Kidney glomerular epithelial cell (primary cell): ENCODE data around the gene SH3TC2.

Experiments
- DNase-seq: peaks from one replicate; lab custom pipeline; 2025; lab: John Stamatoyannopoulos, UW

The SH3TC2 gene

DNA sequence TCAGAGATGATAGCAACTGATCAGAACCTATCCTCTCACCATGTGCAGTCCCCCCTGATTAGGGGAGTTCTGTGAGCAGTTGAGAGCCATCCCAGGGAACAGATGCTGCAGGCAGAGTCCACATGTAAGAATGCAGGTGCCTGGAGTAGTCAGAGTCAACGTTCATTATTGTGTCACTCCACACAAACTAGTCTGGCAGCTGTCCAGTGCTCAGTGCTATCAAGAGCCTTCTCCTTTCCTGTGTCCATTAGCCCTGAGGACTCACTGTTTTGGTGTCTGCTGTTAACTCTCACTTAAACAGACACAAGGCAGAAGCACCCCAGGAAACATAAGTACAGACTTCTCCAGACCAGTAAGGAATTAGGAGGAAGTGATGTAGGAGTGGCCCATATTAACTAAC, 2.5 kb downstream of the SH3TC2 start:
- peak; percentile 27 for DNase-seq

DNA sequence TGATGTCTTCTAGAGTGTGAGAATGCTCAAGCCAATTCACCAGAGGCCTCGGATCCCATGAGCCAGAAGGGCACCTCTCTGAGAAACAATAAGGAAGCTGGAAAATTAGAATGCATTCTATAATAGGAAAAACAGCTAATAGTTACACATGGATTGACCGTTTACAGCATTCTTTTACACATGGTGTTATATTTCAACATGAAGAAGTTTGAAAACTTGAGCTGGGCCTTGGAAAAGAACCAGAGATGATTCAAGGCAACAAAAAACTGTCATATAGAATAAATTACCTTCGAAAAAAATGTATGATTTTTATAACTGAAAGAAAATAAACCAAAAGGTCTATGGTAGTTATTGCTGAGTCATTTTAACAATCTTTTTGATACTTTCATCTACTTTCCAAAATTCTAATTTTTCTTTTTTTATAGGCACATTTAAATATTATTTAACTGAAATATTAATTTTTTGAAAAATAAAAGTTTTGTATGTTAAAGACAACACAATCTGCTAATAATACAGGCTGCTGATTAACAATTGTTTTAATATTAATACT, 6.2 kb downstream of the SH3TC2 start:
- no peak for DNase-seq

DNA sequence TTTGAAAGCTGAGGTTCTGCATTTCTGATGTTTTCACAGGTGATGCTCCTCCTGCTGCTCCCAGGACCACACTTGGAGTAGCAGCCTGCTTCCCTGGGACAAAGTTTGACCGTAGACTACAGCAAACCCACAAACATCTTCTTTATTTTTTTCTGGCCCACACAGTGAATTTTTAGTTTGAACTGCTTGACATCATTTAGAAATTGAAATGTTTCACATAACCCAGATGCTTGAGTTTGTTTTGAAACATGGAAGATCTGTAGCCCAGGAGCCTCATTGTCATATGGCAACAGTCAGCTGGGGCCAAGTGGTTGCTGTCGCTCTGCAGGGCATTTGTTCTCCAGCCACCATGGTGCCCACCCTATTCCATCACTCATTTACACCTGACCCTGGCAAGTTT, 8.4 kb downstream of the SH3TC2 start:
- no peak for DNase-seq

DNA sequence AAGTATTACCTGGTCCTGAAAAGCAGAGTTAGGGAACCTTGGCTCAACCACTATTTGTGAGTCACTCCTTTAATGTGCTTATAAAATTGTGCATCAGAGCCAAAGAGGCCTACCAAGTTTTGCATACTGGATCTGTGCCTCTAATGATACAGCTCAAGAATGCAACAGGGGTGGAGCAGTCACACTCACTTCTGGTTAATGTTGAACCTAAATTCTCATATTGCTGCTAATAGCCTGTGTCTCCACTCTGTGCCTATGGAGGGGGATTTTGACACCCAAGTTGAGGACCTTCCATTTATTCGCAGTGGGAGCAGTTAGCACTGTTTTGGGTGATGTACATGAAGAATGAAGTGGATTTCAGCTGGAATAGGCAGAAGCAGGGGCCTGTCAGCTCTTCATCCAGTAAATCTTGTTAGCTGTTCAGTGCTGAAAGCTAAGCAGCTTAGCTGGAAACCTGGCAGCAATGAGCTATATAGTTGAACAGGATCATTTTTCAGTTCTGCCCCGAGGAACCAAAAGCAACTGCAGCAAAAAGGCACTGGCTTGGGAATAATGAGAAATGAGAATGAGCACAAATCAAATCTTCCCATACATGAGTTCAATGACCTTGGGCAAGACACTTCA, 9.7 kb downstream of the SH3TC2 start:
- DNase-seq: no peak

DNA sequence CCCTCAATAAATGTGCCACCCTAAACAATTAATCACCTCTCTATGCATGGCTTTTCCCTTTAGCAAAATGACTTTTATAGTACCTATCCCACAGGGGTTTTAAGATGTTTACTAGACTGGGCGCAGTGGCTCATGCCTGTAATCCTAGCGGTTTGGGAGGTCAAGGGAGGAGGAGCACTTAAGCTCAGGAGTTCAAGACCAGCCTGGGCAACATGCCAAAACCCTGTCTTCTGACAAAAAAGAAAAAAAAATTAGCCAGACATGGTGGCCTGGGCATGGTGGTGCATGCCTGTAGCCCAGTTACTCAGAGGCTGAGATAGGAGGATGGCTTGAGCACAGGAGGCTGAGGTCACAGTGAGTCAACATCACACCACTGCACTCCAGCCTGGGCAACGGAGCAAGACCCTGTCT, 13.5 kb downstream of the SH3TC2 start:
- no peak for DNase-seq

DNA sequence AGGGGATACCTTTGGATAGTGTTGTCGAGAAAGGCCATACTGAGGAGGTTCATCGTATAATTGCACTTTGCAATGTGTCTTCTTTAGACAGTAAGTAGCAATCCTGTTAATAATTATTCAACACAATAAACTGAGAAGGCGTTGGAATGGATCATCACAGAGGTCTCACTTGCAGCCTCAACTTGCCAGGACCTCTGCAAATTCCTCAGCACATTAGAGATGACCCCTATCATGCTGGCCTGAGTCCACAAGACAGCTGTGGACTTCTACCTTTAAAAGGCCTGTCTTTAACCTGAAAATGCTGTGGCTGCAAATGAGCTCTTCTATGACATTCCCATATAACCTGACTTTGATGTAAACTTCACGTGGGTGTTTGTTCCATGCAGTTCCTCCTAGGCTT, 14.1 kb downstream of the SH3TC2 start:
- DNase-seq: peak; percentile 28

DNA sequence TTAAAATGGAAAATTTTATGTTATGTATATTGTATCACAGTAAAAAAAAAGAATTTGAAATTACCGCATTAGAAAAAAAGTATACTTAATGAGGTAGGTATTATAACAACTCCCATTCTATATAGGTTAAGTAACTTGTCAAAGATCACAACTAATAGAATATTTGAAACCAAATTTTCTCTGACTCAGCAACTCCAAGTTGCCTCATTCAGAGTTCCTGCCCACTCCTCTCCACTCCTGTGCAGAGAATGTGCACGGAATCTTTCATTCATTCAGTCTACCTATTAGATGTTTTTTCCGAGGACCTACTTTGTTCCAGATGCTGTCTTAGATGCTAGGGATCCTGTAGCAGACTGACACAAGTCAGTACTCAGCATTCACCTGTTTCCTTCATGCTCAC, 15.4 kb downstream of the SH3TC2 start:
- no peak for DNase-seq

DNA sequence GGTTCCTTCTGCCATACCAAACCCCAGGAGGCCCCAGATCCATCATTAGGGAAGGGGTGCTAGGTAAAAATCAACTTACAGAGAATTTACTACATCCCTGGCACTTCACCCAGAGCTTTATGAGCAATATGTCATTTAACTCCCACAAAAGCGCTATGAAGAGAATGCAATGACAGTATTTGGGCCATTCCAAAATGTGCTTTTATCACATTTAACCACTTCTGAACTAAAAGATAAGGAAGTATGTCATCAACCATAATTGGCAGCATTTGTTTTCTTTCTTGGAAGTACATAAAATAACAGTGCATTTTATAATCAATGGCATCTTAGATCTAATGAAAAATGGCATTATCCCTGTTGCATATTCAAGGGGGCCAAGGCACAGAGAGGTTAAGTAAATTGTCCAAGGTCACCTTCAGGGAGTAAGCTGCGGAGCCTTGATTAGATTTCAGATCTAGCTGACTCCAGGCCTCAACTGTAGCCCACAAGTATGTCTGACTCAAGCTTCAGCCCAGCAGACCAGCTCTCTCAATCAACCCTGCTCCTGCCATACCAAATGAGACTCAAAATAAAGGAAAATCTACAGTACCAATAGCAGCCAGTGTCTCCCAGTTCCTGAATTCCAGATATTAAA, 16.5 kb downstream of the SH3TC2 start:
- no peak for DNase-seq

DNA sequence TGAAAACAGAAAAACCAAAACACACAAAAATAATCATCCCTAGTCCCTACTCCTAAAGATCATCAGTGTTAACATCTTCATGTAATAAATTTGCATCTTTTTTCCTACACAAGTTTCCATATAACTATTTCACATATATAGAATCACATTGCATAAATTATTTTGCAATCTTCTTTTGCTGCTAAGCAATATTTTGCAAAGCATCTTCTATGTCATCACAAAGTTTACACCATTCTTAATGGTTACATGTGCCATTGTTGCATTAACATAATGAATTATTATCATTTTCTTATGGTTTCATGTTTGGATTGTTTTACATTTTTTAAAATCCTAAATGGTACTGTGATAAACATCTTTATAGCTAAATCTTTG, 17.8 kb downstream of the SH3TC2 start:
- no peak for DNase-seq

DNA sequence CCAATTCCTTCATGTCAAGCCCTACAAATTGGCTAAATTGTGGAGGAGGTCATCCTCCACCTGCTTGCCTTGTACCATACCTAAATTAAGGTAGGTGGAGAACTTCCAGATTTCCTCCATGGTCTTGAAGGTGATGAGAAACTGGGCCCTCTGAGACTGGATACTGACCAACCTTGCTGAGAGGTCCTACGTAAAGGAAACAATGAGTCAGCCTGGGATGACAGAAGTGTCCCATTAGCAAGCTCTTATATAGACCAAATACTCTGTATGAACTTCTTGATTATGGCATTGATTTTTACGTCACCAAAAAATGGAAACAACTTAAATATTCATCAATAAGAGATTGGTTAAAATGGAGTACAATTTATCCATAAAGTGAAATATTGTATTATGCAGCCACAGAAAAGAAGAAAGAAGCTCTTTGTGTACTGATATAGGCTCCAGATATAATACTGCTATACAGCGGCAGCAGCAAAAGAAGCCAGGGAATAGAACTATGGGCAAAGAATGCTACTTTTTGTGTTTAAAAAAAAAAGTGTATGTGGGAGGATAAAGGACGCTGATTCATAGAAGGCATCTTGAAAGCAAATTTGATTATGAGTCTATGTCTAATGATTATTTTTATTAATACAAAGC, 18.3 kb downstream of the SH3TC2 start:
- no peak for DNase-seq

DNA sequence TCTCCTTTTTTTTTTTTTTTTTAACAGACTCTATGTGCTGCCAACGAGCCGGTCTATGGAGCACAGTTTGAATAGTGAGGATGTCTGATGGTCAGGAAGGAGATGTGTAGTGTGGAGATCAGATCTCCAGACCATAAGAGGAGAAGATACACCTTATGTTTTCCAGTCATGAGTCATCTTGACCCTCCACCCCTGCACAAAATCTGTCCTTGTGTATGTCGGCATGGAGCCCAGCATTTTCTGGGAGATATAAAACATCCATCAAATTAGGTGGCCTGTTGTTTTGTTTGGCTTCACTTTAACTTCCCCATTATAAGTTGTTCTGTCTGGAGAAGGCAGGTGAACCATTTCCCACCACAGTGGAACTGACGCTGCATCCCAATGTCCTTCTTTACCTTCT, 19.2 kb downstream of the SH3TC2 start:
- no peak for DNase-seq

DNA sequence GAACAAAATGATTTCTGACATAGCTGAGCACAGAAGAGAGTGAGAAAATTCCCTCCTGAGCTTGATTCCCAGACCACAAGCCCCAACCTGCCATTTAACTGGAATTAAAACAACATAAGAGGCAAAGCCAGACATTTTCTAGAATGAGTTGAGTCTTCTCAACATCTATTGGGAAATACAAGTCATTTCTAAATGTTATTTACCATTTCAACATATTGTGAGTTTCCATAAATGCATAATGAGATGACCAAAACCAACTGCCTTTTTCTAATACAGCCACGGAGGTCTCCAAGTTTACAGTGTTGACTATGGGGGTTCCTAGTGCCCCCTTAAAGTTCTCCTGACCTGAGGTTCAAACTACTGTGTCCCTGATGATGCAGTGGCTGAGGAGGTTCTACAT, 20.0 kb downstream of the SH3TC2 start:
- no peak for DNase-seq

DNA sequence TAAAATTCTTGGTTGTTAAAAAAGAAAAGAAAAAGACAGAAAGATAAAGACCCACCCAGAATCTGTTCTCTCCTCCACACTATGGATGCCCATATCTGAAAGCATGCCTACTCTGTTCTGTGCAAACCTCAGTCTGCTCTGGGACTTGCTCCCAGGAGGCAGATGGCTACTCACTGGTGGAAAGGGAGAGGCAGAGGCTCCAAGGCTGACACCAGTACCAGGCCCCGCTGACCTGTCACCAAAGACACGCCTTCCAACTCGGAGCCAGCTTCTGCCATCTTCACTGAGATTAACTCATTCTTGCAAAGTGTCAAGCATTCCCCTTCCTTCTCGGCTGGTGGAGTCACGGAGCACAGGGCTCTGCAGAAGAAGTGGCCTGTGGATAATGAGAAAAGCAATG, 21.6 kb downstream of the SH3TC2 start:
- no peak for DNase-seq

DNA sequence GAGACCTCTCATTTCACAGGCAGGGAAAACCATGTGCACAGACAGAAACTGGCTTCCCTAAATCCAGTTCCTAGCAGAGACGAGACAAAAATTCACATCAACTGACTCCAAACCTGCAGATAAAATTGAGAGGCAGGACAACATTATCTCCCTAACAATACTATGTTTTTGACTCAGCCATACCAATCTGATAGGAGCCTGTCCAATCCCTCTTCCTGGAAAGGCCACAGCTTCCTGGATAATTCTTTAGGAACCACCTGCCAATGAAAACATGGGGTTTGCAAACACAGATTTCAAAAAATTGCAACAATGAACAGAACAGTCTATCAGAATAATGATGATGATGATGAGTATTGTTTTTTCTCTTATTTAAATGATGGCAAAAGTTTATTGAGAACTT, 22.4 kb downstream of the SH3TC2 start:
- no peak for DNase-seq

DNA sequence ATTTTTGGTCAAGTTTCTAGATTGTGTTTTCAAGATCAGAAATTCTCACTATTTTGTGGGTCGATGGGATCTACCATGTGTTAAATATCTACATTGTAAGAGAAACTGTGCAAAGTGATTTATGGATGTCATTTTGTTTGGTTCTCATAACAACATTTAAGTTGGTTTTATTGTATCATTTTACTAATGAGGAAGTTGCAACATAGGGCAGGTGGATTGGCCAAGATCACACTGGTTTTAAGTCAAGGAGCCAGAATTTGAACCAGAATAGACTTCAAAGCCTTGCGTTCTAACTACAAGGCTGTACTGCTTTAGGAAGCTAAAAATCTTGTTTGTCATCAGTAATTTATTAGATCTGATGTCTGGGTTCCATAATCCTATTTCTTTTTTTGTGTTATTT, 23.4 kb downstream of the SH3TC2 start:
- DNase-seq: no peak

DNA sequence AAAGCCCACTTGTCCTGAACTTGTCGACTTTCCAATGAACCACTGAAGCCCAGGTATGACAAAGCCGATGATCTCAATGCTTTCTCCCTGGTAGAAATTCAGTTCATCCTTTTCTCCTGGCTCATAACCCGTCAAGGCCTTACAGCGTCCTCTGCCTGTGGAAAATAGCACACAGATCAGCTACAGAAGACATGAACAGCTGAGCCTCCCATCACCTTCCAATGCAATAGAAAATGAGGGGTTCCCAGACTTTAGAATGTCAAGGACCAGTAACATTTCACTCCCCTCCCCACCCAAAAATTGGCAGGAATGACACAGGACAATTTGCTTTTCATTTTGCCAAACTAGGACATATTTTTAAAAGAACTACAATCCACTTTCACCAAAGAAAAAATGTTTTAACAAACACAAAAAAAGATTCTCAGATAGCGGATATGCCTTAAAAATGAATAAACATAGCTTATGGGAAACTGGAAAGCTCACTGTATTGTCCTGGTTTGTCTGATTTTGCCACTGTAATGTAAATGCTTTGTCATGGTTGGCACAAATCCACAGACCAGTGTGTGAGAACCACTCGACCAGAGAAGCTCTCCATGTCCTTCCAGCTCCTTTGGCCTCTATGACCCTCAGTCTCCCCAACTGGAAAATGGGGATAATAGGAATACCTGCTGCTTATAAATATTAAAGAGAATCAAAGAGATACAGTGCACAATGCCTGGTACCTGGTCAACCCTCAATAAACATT, 24.4 kb downstream of the SH3TC2 start:
- DNase-seq: no peak

DNA sequence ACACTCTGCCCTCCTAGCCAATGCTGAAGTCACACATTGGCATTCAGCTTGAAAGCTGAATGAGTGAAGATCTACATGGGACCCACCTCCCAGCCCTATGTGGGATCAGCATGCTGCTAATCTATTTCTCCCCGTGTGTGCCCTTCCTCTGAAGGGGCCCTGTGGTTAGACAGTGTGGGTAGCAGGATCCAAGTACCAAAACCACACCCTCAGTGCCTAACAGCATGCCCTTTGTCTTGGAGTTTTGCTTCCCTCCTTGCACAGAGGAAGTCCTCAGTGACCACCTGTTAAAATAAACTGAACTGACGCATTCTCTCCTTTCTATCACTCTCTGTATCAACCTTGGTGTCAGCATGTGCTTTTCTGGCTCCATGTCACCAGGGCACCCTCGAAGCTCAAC, 25.0 kb downstream of the SH3TC2 start:
- DNase-seq: no peak

DNA sequence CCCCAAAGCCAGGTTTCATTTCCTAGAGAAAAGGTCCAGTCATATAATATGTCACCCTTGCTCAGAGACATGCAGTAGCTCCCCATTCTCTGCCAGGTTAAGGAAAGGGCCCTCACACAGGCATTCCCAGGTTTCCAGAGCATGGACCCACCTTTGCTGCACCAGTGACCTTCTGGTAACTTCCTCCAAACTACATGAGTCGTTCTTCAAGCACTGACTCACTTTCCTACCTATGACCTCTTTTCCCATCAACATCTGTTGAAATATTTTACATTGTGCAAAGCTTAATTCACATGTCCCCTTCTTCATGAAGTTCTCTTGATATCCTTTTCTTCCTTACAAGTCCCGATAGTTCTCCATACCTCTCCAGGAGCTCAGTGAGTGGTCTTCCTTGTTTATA, 25.9 kb downstream of the SH3TC2 start:
- DNase-seq: peak; percentile 7

DNA sequence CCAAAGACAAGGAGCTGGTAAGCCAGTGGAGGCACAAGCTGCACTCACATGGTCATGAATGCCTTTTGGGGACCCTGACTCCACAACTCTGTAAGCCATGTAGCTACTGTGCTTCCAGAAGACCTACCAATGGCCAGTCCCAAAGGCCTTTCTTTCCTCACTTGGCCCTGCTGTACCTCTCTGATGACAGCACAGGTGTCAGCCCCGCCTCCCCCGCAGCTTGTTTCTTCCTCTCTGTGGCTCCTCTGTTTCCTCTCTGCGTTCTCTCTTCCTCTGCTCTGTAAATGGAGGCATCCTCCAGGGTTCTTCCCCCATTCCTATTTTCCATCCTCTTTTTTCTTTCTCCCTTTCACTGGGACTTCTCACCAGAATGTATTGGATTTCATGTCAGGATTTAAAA, 26.7 kb downstream of the SH3TC2 start:
- no peak for DNase-seq

DNA sequence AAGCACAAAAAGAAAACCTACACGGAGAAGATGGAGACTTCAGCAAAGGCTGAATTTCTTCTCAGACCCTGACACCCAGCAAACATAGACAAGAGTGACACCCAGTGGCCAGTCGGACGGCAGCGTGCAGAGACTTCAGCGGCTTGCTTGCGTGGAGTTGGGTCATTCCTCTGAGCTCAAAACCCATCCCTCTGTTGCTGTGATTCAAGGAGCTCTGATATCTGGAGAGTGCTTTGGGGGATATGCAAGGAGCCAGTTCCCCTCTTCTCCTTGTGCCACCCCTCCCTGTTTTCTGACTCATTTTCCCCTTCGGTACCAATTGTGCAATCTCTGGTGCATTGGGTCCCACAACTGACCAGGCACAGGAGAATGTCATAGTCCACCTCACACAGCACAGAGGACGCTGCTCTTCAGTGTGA, 27.5 kb downstream of the SH3TC2 start:
- DNase-seq: peak; percentile 60

DNA sequence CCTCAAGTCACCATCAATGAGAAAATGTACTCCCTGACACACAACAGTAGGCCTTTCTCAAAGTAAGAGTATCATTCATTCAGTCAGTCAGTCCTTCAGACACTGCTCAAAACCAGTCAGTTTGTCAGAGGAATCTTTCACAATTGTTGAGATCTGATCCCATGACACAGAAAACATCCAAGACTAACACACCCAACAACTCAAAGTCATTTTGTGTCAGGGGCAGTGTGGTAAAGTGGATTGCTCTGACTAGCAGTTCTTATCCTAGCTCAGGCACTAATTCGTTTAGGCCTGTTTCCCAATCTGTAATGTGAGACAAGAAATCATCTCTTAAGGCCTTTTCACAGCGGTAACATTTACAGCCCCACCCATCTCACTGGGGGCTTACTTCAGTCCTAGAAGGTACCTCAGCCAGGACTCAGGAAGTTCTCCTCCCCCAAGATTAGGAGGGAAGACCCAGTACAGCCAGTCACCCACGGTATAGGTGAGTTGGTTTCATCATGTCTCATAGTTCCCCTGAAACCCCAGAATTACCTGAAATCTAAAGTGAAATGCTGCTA, 31.9 kb downstream of the SH3TC2 start:
- no peak for DNase-seq

DNA sequence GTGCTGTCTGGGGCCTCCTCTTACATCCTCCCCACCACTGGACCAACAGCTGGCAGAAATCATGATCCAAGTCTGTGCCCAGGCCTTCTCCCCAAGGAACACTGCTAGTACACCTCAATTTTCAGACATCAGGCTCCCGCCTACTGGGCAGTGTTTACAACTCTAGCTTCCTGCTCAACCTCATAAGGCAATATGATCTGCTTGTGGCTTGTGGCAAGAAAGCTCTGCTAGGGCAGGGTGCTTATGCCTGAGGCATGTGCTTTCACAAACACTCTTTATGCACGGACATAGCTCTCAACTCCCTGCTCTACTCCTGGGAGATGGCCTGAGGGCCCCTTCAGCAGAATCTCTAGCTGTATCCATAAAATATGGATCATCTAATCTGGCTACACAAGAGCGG, 32.5 kb downstream of the SH3TC2 start:
- no peak for DNase-seq

DNA sequence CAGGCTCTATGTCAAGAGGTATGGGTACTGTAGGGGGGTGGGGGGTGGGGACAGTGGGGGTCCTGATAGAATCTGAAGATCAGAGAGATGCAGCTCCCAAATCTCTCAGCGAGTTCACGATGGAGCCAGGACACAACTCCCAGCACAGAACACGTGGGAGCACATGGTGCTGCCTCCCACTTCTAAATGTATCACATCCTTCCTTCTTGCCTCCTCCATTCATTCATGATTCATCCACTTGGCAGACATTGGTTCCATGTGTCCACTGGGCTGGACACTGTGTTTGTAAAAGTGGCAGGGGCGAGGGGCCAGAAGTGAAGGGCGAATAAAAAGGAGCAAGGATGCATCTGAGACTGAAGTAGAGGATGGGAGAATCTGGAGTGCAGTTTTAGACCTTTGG, 33.9 kb downstream of the SH3TC2 start:
- DNase-seq: no peak
